SK-N-SH treated with all-trans-retinoic acid at 6 μM for 48 hours (cell line): ENCODE measurements around the gene ATP13A2.

ENCODE experiments used
- ATAC-seq: fragments of 200-7000 bp; cut with Tn5 transposase; 3 replicates; pipeline ENCODE4 v1.9.1; 2020; ENCODE audit warnings: mild to moderate bottlenecking, moderate library complexity
- ARNTL ChIP-seq: fragments of 450-650 bp; formaldehyde crosslinking; IDR thresholded peaks from 2 replicates; pipeline ENCODE4 v1.5.0; 2020; ENCODE audit warnings: low read depth, mild to moderate bottlenecking, moderate library complexity, borderline replicate concordance
- BACH2 ChIP-seq: fragments of 250-450 bp; sonication (Bioruptor Pico); IDR thresholded peaks from 2 replicates; pipeline ENCODE4 v1.9.0; 2021; ENCODE audit warnings: mild to moderate bottlenecking, borderline replicate concordance
- ESRRG ChIP-seq: fragments of 250-450 bp; sonication (Bioruptor Pico); IDR thresholded peaks from 2 replicates; pipeline ENCODE4 v1.6.1; 2021; ENCODE audit warnings: mild to moderate bottlenecking
- GLIS3 ChIP-seq: fragments of 250-450 bp; sonication (Bioruptor Pico); IDR thresholded peaks from 2 replicates; pipeline ENCODE4 v1.5.0; 2020; ENCODE audit warnings: mild to moderate bottlenecking, moderate library complexity
- ISL1 ChIP-seq: fragments of 250-450 bp; sonication (Bioruptor Pico); IDR thresholded peaks from 2 replicates; pipeline ENCODE4 v2.1.2; 2022; ENCODE audit warnings: mild to moderate bottlenecking, moderate library complexity
- OSR1 ChIP-seq: fragments of 250-450 bp; sonication (Bioruptor Pico); IDR thresholded peaks from 2 replicates; pipeline ENCODE4 v1.8.0; 2022; ENCODE audit warnings: moderate library complexity, mild to moderate bottlenecking, inconsistent platforms
- TCF4 ChIP-seq: fragments of 250-450 bp; sonication (Bioruptor Pico); IDR thresholded peaks from 2 replicates; pipeline ENCODE4 v1.8.0; 2021; ENCODE audit warnings: mild to moderate bottlenecking, moderate library complexity, borderline replicate concordance
- TOX ChIP-seq: fragments of 250-450 bp; sonication (Bioruptor Pico); IDR thresholded peaks from 2 replicates; pipeline ENCODE4 v1.8.0; 2021; ENCODE audit warnings: mild to moderate bottlenecking, moderate library complexity, borderline replicate concordance
- ZC3H10 ChIP-seq: fragments of 250-450 bp; sonication (Bioruptor Pico); IDR thresholded peaks from 2 replicates; pipeline ENCODE4 v1.5.1; 2021; ENCODE audit warnings: mild to moderate bottlenecking, moderate library complexity
- ZFP3 ChIP-seq: fragments of 250-450 bp; sonication (Bioruptor Pico); IDR thresholded peaks from 2 replicates; pipeline ENCODE4 v1.5.0; 2020; ENCODE audit warnings: mild to moderate bottlenecking, moderate library complexity
- ZFP30 ChIP-seq: fragments of 450-650 bp; formaldehyde crosslinking; IDR thresholded peaks from 2 replicates; pipeline ENCODE4 v1.5.0; 2022; ENCODE audit warnings: mild to moderate bottlenecking, moderate library complexity
- ZNF565 ChIP-seq: fragments of 450-650 bp; formaldehyde crosslinking; conservative IDR thresholded peaks from 2 replicates; pipeline ENCODE4 v1.5.0; 2020; ENCODE audit warnings: low read depth, mild to moderate bottlenecking, moderate library complexity
- ZNF70 ChIP-seq: fragments of 450-650 bp; formaldehyde crosslinking; IDR thresholded peaks from 2 replicates; pipeline ENCODE4 v1.5.0; 2020; ENCODE audit warnings: mild to moderate bottlenecking, moderate library complexity
- TF ChIP-seq, protein P1 (sequence below): fragments of 250-450 bp; sonication (Bioruptor Pico); IDR thresholded peaks from 2 replicates; pipeline ENCODE4 v1.8.0; 2020; ENCODE audit warnings: mild to moderate bottlenecking, moderate library complexity, borderline replicate concordance
- TF ChIP-seq, protein P2 (sequence below): fragments of 250-450 bp; sonication (Bioruptor Pico); IDR thresholded peaks from 2 replicates; pipeline ENCODE4 v1.5.1; 2021; ENCODE audit warnings: mild to moderate bottlenecking, moderate library complexity
- TF ChIP-seq, protein P3 (sequence below): fragments of 250-450 bp; sonication (Bioruptor Pico); IDR thresholded peaks from 2 replicates; pipeline ENCODE4 v1.8.0; 2021; ENCODE audit warnings: low read depth, mild to moderate bottlenecking, moderate library complexity, borderline replicate concordance
- TF ChIP-seq, protein P4 (sequence below): fragments of 250-450 bp; sonication (Bioruptor Pico); IDR thresholded peaks from 2 replicates; pipeline ENCODE4 v1.5.0; 2020; ENCODE audit warnings: mild to moderate bottlenecking, moderate library complexity
- TF ChIP-seq, protein P5 (sequence below): fragments of 250-450 bp; sonication (Bioruptor Pico); IDR thresholded peaks from 2 replicates; pipeline ENCODE4 v1.5.1; 2020; ENCODE audit warnings: low read depth, mild to moderate bottlenecking, moderate library complexity

Gene ATP13A2

DNA sequence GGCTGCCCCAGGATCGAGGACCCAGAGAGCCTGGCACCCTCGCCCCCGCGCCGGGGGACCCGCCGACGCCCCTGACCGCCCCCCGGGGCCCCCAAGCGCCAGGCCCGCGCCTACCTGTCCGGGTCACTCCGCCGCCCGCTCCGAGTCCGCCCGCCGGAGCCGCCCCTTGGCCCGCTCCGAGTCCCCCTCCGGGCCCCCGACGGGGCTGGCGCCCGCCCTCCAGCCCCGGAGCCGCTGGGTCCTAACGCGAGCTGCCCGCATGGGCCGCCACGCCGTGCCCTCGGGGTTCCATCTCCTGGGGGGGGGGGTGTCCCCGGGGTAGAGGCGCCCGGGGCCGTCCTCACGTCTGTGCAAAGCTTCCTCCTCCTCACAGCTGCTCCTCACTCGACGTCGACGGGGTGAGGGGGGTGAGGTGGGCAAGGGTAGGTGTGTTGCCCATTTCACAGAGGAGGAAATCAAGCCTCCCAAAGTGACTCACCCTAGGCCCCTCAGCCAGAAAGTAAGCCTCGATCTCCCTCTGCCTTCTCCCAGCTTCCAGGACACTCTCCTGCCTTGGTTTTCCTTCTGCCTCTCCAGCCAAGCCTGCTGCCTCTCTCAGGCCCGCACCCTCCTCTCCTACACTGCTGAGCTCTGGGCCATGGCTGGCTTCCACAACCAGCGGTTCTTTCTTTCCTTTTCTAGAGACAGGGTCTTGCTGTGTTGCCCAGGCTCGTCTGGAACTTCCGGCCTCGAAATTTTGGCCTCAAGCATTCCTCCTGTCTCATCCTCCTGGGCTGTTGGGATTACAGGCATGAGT is 31.1 kb downstream of the ATP13A2 start, which contains the start of gene MFAP2:
MFAP2 (minus strand) TSS at position 148 of the 796 bp plus-strand sequence. CDS start 2,347 bp downstream, outside the sequence.
- ATAC-seq = peak; percentile 23
- no peak for TF ChIP-seq ZC3H10
- no peak for TF ChIP-seq ZFP30 (CRISPR knock-in tag)
- TF ChIP-seq ESRRG (CRISPR knock-in tag) = no peak
- no peak for TF ChIP-seq BACH2 (CRISPR knock-in tag)
- no peak for TF ChIP-seq ARNTL (CRISPR knock-in tag)
- no peak for TF ChIP-seq ZNF565 (CRISPR knock-in tag)
- no peak for TF ChIP-seq OSR1 (CRISPR knock-in tag)
- TF ChIP-seq, protein P1, sequence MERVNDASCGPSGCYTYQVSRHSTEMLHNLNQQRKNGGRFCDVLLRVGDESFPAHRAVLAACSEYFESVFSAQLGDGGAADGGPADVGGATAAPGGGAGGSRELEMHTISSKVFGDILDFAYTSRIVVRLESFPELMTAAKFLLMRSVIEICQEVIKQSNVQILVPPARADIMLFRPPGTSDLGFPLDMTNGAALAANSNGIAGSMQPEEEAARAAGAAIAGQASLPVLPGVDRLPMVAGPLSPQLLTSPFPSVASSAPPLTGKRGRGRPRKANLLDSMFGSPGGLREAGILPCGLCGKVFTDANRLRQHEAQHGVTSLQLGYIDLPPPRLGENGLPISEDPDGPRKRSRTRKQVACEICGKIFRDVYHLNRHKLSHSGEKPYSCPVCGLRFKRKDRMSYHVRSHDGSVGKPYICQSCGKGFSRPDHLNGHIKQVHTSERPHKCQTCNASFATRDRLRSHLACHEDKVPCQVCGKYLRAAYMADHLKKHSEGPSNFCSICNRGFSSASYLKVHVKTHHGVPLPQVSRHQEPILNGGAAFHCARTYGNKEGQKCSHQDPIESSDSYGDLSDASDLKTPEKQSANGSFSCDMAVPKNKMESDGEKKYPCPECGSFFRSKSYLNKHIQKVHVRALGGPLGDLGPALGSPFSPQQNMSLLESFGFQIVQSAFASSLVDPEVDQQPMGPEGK (CRISPR knock-in tag) = no peak
- no peak for TF ChIP-seq TOX
- no peak for TF ChIP-seq ISL1 (CRISPR knock-in tag)
- TF ChIP-seq GLIS3 (CRISPR knock-in tag) = no peak

DNA sequence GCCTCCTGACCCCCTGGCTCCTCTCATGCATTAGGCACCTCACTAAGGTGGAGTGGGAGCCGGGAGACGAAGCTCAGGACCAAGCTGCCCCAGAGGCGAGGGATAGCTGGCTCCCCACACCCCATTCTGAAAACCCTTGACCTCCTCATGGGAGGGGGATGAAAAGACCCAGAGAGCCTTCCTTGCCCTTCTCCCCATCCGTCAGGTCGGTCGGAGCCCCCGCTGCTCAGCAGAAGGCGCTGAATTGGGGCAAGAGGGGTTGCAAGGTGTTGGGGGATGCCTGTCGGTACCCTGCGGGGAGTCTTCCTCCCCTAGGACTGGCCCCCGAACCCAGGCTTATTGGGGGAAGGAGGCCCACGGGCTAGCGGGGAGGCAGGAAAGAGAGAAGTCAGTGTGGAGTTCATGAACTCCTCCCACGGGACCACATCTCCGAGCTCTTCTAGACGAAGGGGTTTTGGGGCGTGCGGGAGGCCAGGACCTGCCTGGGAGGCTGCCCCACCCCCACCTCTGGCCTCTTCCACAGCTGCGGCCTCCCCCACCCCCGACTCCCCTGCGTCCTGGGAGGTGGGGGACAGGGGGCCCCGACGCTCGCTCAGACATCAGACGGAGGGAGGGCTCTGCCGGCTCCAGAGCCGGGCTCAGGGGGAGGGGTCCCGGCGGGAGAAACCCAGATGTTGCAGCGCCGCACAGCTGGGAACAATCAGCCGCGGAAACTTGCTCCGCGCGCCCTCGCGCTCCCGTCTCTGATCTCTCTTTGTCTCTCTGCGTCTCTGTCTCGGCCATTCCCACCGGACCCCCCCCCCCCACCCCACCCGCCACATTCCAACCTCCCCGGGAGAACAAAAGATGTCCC is 32.0 kb downstream of the ATP13A2 start:
- peak; percentile 4; the same call in 2 of the 3 replicates for ATAC-seq
- TF ChIP-seq, protein P2, sequence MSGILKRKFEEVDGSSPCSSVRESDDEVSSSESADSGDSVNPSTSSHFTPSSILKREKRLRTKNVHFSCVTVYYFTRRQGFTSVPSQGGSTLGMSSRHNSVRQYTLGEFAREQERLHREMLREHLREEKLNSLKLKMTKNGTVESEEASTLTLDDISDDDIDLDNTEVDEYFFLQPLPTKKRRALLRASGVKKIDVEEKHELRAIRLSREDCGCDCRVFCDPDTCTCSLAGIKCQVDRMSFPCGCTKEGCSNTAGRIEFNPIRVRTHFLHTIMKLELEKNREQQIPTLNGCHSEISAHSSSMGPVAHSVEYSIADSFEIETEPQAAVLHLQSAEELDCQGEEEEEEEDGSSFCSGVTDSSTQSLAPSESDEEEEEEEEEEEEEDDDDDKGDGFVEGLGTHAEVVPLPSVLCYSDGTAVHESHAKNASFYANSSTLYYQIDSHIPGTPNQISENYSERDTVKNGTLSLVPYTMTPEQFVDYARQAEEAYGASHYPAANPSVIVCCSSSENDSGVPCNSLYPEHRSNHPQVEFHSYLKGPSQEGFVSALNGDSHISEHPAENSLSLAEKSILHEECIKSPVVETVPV = no peak
- no peak for TF ChIP-seq GLIS3 (CRISPR knock-in tag)
- no peak for TF ChIP-seq TOX
- TF ChIP-seq, protein P3, sequence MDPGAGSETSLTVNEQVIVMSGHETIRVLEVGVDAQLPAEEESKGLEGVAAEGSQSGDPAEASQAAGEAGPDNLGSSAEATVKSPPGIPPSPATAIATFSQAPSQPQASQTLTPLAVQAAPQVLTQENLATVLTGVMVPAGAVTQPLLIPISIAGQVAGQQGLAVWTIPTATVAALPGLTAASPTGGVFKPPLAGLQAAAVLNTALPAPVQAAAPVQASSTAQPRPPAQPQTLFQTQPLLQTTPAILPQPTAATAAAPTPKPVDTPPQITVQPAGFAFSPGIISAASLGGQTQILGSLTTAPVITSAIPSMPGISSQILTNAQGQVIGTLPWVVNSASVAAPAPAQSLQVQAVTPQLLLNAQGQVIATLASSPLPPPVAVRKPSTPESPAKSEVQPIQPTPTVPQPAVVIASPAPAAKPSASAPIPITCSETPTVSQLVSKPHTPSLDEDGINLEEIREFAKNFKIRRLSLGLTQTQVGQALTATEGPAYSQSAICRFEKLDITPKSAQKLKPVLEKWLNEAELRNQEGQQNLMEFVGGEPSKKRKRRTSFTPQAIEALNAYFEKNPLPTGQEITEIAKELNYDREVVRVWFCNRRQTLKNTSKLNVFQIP = no peak
- peak; percentile 39; the same call in 1 of the 2 replicates for TF ChIP-seq TCF4 (CRISPR knock-in tag)
- TF ChIP-seq, protein P1 (CRISPR knock-in tag) = no peak

DNA sequence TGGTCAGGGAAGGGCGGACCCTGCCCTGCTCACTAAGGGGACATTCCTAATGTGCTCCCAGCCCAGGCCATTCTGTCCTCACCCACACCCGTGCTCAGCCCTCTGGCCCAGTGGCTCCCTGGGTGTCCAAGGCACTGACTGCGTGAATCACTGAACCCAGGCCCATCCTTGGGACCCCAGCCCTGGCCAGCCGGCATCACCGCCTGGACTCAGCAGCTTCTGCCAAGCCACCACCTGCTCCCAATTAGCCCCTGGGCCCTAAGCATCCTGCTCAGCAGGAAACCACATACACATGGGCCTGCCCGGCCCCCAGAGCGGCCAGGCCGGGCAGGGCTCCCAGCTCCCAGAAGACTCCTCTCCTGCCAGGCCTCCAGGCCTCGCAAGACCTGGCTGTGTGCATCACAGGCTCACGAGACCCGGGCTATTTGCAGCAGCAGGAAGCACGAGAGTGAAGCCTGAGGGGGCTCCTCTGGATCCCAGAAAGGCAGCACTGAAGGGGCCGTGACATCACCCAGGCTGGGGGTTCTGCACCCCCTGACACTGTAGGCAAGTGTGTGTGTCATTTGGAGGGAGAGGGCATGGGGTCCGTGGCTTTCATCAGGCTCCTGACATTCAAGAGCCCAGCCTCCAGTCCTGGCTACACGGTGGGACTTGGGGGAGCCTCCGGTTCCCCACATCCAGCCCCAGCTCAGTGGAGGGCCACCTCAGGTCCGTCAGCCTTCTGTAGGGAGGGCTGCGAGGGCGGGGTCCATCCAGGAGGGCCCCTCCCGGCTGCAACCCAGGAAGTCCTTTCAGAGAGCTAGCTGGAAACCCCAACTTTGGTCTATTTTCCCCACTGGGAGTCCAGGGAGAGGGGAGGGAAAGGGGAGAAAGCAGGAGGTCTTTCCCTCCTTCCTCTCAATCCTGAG is 32.9 kb downstream of the ATP13A2 start:
- peak; percentile 89 for ATAC-seq
- TF ChIP-seq, protein P4, sequence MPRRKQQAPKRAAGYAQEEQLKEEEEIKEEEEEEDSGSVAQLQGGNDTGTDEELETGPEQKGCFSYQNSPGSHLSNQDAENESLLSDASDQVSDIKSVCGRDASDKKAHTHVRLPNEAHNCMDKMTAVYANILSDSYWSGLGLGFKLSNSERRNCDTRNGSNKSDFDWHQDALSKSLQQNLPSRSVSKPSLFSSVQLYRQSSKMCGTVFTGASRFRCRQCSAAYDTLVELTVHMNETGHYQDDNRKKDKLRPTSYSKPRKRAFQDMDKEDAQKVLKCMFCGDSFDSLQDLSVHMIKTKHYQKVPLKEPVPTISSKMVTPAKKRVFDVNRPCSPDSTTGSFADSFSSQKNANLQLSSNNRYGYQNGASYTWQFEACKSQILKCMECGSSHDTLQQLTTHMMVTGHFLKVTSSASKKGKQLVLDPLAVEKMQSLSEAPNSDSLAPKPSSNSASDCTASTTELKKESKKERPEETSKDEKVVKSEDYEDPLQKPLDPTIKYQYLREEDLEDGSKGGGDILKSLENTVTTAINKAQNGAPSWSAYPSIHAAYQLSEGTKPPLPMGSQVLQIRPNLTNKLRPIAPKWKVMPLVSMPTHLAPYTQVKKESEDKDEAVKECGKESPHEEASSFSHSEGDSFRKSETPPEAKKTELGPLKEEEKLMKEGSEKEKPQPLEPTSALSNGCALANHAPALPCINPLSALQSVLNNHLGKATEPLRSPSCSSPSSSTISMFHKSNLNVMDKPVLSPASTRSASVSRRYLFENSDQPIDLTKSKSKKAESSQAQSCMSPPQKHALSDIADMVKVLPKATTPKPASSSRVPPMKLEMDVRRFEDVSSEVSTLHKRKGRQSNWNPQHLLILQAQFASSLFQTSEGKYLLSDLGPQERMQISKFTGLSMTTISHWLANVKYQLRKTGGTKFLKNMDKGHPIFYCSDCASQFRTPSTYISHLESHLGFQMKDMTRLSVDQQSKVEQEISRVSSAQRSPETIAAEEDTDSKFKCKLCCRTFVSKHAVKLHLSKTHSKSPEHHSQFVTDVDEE (CRISPR knock-in tag) = peak; percentile 63; the same call in 1 of the 2 replicates
- TF ChIP-seq ZFP3 (no peak), TOX (no peak), ZNF70 (peak; percentile 42; the same call in 1 of the 2 replicates), ESRRG (CRISPR knock-in tag) (no peak), TCF4 (CRISPR knock-in tag) (peak; percentile 95)
- TF ChIP-seq, protein P2 = 0 out of 2 replicates have a peak, but pooled peaks have one; percentile 48
- TF ChIP-seq, protein P5, sequence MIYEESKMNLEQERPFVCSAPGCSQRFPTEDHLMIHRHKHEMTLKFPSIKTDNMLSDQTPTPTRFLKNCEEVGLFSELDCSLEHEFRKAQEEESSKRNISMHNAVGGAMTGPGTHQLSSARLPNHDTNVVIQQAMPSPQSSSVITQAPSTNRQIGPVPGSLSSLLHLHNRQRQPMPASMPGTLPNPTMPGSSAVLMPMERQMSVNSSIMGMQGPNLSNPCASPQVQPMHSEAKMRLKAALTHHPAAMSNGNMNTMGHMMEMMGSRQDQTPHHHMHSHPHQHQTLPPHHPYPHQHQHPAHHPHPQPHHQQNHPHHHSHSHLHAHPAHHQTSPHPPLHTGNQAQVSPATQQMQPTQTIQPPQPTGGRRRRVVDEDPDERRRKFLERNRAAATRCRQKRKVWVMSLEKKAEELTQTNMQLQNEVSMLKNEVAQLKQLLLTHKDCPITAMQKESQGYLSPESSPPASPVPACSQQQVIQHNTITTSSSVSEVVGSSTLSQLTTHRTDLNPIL (CRISPR knock-in tag) = no peak
